Effector CD8-positive, alpha-beta T cell (primary cell): ENCODE results near the gene PBRM1.
"Not testable (repeated sequence)": the region's sequence is repeated elsewhere in the genome, so short reads cannot be mapped to it uniquely, and the experiment has no call there.

ENCODE experiments used
- DNase-seq: peaks from one replicate; lab custom pipeline; 2025; lab: John Stamatoyannopoulos, UW

PBRM1 gene

DNA sequence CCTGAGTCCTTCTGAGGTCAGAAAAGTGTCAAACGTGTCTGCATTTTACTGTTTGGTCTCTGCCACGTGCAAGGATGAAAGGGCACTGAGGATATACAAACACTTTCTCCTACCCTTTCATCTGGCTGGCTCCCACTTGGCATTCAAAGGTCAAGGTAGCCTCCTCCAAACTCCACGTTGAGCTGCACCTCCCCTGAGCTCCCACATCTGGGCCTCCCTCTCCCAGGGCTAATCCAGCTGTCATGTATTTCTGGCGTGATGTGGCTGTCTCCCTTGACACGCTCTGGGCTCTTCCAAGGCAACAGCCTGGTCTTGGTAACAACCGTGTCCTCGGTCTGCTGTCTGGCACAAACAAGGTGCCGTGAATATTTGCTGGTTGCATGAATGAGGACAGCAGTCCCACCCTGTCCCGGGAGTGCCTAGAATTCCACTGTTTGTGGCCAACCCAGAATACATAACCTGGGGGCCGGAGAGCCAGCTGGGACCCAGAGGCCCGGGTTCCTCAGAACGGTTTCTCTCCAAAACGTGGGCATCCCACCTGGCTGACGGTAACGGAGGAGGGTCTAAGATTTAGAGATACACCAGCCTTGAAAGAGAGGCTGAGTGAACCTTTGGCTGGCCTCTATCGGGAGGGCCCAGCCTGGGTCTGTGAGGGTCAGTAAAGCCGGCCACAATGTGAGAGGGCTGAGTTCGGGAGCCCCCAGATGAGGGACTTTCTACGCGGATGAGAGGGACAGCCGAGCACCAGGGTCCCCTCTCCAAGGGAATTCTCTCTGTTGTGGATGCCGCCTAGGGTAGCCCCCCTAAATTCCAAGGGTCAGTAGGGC lies 19.1 kb upstream of the PBRM1 start:
- DNase-seq = no peak

DNA sequence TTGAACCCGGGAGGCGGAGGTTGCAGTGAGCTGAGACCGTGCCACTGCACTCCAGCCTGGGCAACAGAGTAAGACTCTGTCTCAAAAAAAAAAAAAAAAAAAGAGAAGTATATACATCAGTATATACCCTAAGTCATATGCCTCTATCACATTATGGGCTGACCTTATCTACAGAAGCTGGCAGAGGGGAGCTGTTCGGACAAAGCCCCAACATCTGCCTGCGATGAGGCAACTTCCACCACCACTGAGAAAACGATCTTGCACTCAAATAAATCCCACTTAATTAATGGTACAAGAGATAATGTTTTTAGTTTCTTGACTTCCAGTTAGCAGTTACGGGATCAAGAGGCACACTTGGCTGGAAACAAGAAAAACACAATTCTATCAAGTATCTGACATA lies 17.6 kb upstream of the PBRM1 start:
- DNase-seq = no peak

DNA sequence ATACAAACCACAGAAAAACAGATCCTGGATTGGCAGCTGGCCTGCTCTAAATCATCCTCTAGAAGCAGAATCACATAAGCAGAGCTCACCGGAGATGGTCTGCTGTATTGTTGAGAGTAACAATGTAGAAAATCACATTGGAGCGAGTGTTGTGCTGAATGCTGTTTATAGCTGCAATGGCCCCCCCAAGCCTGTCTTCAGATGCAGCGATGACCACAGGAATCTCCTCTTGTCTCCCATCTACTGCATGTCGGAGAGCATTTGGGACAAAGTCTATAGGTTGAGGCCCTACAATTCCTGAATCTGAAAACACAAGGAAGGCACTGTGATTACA lies 11.9 kb upstream of the PBRM1 start:
- no peak for DNase-seq

DNA sequence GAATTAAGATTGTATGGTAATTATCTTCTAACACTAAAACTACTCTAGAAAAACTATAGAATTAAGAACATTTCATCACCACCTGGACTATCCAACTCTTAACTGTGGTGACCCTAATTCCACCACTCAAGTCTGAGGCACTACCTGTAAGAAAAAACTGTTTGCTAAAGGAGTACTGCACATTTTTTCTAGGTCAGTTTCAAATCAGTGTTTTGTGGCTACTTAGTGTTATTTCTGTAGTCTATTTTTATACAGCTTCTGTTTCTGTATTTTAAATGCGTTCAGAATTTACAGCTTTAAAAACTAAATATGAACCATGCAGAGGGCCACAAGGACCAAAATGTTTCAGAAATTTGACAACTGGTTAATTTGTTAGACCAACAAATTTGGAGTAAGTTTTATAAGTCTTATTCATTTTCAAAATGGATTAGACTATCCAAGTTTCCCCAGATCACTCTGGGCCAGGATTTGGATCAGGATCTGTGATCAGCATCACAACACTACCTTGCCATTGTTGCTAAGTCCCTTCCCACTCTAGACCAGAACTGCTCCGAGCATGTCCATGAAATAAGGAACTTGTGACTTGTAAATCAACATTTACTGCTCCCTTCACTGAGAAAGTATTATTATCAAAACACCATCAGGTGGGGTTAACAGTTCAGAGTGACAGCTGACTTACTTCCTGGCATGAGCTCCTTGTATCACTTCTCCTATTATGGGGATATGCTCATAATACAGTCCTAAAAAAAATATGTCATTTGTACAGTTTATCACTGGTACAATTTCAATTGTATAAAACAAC lies 11.3 kb upstream of the PBRM1 start:
- DNase-seq = no peak

DNA sequence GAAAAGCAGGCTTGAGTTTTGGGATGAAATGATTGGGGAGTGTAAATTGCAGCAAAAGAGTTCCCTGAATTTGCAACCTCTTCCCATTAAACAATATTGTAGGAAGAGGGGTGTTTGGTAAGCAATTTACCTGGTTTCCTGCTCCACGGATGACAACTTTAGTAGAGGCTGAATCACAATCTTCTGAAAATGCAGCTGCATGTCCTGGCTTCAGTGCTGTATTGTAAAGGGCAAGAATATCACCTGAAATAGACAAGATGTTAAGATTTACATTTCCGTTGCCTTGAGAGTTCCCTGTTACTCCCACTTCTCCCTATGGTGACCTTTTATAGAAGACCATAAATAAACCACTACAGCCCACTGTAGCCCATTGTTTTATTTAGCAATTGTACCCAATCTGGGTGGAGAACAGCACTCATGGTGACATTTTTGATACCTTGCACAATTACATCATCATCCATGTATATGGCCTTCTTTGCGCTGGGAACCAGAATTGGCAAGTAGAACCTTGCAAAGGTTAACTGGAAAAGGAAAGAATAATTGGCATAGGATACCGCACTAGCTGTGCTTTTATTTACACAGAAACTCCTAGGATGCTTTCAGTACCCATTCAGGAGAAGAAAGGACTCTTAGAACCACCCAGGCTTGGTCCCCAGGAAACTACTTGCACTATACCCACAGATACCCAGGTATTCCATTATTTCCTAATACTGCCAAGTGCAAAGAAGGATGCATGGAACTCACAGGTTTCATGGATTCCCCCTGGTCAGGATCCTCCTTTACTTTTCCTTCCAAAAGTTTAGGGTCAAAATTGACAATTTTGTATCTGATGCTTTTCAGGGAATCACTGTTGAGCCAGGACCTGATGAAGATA lies 10.3 kb upstream of the PBRM1 start:
- no peak for DNase-seq

DNA sequence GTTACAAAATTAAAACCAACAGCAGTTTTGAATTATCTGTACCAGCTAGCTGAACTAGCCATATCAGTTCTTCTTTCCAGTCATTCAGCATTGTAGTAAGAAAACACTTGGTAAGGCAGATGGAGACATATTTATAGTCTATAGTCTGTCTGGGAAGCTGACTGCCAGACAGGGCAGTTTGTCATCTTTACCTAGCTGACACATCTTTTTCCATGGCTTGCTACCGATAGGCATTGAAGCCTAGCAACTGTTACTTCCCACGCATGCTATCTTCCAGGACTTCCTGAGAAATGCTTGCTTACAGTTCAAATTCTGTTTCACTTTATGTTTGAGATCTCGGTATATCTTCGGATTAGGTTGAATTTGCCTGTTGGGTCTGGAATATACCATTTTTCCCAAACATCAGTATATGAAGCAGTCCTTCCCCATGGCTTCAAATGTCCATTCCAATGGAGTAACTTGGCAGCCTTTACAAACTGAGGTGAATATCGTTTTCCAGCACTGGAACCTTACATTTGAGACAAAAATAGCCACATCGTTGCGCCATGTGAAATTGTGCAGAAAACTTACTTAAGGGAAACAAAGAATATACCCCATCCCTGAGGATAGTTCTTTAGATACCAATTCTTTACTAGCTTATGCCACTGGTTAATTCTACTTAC lies 8.9 kb upstream of the PBRM1 start:
- DNase-seq = no peak

DNA sequence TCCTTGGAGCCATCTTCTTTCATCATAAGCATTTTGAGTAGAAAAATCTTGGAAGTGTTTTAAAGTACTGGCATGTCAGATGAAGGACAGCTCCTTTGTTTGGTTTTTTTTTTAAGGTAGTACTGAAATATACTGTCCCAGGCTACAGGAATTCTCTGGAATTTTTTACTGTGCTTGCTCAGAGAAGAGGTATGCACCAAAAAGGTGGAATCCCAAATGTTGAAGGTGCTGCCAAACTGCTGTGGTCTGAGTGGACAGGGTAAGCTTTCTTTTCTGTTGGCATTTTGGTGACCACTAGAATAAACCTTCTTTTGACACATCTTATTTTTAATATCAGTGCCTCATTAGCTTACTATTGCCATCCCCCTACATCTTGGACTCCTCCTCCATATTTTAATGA lies 7.4 kb upstream of the PBRM1 start:
- DNase-seq = no peak

DNA sequence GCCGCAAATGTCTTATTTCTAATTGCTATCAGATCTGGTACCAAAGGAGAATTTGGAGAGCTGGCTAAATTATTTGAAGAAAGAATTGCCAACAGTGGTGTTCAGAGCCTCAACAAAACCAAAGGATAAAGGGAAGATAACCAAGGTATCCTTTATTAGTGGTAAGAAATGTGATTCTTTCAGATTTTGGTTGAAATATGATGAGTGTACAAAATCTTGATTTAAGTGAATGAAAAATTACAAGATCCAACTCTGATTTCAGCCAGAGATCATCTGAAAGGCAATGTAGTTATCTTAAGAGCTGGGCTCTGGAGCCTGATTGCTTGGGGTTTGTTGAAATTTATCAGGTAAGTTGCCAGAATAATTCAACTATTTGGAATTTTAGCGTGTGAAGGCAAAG lies 4.8 kb upstream of the PBRM1 start:
- no peak for DNase-seq

DNA sequence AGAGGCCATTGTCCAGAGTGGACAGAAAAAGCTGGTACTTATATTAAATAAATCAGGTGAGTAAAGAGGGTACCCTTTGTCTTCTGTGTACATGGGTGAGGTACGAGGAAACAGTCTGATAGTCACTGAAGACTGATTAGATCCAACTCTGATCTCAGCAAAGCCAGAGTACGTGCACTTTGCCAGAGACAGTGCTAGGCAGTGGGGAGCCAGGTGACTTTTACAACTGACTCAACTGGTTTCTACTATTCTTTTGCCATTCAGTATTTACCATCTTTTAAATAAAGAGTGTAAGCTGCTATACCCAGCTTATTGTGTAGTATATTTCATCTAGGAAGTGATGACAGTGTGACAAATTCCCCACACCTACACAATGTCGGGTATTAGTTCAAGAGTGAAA lies 3.4 kb upstream of the PBRM1 start:
- no peak for DNase-seq

DNA sequence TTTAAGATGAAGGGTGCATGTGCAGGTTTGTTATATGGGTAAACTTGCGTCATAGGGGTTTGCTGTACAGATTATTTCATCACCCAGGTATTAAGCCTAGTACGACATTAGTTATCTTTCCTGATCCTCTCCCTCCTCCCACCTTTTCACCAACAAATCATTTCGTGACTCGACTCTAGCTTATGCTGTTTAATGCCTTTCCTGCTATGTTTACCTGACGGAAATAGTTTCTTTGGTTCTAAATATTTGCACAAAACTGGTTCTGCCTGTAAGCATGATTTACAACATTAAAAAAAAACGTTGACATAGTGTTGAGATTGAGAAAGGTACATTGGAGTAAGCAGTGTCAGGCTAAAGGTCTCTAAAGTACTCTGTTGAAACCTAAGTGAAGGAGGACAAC lies 2.6 kb upstream of the PBRM1 start:
- DNase-seq = no peak

DNA sequence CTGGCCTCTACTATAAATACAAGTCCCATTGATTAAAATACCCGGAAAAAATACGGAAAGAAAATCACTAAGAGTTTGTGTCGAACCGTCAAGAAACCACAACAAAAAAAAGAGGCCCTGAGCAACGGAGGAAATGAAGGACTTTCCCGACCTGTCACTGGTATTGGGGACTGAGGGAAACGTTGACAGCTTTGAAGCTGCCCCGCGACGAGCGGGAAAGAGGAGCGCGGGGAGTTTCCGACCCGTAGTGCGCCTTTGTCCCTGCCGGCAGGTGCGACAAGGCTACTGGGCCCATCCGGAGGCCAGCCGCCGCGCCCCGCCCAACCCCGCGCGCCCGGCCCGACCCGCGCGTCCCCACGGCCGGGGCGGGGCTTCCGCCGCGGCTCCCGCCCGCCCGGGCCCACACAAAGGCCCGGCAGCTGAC lies 416 bp downstream of the PBRM1 start:
- peak; percentile 68 for DNase-seq

DNA sequence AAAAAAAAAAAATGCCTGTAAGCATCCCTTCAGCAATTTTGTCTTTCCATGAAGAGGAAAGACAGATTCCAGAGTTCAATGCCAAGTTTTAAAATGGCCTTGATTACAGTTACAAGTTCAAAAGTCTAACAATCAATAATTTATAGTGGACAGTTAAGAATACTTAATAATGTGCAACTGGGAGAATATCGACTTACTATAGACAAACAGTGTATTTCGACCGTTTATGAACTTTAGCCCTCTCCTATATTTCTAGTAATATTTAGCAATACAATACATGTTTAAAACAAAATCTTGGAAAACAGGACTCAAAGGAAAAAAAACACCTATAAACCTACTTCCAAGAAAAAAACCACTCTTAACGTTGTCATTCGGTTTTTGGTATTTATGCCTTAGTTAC lies 1.5 kb downstream of the PBRM1 start:
- no peak for DNase-seq

DNA sequence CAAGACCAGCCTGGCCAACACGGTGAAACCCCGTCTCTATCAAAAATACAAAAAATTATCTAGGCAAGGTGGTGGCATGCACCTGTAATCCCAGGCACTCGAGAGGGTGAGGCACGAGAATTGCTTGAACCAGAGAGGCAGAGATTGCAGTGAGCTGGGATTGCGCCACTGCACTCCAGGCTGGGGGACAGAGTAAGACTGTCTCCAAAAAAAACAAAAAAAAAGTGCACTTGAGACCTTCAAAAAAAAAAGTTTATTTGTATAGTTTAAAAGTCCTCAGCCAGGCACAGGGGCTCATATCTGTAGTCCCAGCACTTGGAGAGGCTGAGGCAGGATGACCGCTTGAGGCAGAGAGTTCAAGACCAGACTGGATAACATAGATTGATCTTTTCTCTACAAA lies 2.1 kb downstream of the PBRM1 start:
- DNase-seq = no peak

DNA sequence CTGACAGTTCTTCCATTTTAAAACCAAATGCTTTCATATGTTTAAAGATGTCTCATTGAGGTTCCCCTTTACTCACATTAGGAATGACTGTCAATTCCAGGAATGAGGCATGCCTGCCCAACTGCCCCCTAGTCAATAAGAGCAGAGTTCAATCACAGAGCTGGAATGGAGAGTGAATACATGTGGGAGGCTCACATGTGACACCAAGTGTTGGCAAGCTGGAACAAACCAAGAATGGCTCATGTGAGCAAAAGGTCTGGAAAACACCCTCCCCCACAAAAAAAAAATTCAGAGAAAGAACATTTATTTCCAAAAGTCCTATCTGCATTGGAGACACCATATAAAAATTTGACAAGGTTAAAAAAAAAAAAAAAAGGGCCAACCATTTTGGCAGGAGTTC lies 3.7 kb downstream of the PBRM1 start:
- no peak for DNase-seq

DNA sequence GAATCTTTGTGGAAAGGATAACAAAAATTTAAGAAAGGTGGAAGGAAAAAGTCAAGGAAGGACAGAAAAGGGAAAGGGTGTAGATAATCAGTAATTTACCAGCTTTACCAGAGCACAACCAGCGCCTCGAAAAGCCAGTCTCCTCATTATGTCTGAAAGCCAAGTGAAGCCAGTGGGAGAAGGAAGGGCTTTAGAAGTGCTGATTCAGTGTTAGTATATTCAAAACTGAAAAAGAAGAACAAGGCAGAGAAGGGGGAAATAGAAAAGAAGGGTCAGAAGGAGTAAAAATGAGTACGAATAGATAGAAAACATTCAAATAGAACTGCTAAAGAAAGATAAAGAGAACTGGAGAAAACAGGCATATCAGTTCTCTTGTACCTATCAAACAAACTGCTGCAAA lies 4.1 kb downstream of the PBRM1 start:
- DNase-seq = no peak

DNA sequence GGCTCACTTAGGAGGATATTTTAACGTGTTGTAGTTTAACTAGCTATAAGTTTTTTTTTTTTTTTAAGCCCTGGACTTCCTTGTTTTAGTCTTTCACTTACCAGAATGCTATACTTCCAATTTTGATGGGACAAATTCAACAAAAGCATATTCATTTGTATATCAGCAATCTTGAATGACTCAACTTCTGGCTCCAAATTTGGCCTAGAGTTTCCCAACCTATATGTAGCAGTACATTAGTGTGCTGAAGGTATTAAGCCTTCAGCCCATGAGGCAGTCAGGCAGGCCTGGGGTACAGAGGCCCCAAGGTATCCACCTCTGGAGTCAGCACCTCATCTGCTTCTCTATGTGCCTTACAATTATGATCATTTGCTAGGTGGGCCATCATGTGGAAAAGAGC lies 5.9 kb downstream of the PBRM1 start:
- no peak for DNase-seq

DNA sequence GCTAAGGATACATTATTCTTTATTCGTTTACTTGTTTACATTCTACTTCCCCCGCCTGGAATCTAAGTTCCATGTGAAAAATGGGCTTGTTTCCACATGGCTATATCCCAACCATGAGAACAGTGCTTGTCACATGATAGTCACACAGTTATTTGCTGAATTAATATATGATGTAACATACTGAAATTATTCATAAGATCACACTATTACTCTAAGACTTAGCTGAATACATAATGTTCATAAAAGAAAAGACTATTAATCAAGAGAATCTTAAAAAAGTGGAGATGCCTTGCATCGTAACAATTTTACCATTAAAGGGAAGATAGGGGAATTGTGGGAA lies 6.5 kb downstream of the PBRM1 start:
- DNase-seq = no peak

DNA sequence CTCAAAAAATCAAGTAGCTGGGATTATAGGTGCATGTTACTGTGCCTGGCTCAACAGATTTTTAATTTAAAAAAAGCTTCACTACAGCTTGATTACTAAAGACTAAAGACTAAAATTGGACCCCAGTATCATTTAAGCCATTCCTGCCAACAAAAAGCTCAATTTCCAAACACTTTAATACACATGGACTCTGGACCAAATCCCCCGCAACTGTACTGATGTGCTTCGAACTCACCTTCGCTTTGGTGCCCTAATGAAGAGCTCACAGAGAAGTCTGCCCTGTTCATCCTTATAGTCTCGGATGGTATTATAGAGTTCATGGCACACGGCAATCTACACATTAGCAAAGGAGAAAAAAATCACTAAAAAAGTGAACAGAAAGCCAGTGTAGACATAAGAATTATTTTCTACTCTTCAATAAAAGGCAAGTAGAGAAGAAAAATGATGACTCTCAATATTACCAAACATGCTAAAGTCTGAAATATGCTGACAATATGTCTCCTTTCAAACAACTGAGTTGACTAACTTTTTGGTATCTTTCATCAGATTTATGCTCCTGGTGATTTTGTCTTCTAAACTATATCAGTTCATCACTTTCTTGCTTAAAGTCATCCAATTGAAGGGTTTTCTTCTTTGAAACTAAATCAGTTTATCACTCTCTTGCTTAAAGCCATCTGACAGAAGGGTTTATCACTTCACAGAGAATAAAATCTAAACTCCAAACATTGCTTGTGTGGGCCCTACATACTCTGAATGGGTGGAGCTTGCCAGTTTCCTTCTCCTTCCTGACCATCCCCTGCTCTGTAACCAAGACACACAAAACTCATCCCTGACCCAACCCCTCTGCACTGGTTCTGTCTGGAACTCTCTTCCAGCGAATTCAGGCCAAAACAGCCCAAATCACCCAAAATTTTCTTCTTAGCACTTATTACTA lies 7.2 kb downstream of the PBRM1 start:
- DNase-seq = no peak

DNA sequence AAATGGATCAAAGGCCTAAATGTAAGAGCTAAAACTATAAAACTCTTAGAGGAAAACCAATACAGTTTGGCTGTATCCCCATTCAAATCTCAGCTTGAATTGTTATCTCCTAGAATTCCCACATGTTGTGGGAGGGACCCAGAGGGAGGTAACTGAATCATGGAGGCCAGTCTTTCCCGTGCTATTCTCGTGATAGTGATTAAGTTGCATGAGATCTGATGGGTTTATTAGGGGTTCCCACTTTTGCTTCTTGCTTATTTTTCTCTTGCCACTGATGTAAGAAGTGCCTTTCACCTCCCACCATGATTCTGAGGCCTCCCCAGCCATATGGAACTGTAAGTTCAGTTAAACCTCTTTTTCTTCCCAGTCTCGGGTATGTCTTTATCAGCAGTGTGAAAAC lies 9.5 kb downstream of the PBRM1 start:
- not testable (repeated sequence) for DNase-seq

DNA sequence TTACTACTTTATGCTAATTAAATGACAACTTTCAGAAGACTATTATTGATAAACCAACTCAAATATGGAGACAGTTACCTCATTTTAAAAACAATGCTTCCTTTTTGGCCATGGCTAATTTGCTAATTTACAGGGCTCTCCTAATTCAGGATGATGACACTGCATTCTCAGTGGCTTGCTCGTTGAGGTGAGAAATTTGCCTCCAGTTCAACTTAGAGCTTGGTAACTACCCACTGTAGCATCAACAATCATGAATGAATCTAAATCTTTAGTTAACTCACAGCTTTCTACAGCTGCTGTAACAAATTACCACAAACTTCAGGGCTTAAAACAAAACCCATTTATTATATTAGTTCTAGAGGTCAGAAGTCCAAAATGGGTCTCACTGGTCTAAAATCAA lies 14.0 kb downstream of the PBRM1 start:
- no peak for DNase-seq
